H9 (cell line): ENCODE results near the gene PCDHGA10. TPM values are rescaled to one million over a fixed set of nuclear protein-coding genes. Genes with fewer than 3 reads are reported as not detected.

Source experiments
- DNase-seq: peaks from one replicate; pipeline ENCODE4 v3.0.0-alpha.2; 2017
- H2AFZ ChIP-seq: one replicate; pipeline ENCODE4 v1.6.1; 2013; ENCODE audit warnings: mild to moderate bottlenecking, low read length, control low read depth, moderate library complexity
- H2AK5ac ChIP-seq: 2 replicates; pipeline ENCODE4 v1.6.1; 2013; ENCODE audit warnings: low read length, control low read depth, mixed read lengths; ENCODE audit not compliant: insufficient read length
- H2BK120ac ChIP-seq: one replicate; pipeline ENCODE4 v1.6.1; 2013; ENCODE audit warnings: low read depth, mild to moderate bottlenecking, low read length, control low read depth, inconsistent platforms; ENCODE audit not compliant: poor library complexity, severe bottlenecking
- H2BK12ac ChIP-seq: 2 replicates; pipeline ENCODE4 v1.6.1; 2013; ENCODE audit warnings: low read length, control low read depth, mixed read lengths, low read depth; ENCODE audit not compliant: insufficient read length
- H2BK15ac ChIP-seq: 2 replicates; pipeline ENCODE4 v1.6.1; 2013; ENCODE audit warnings: low read depth, low read length, control low read depth
- H2BK20ac ChIP-seq: one replicate; pipeline ENCODE4 v1.6.1; 2013; ENCODE audit warnings: low read depth, mild to moderate bottlenecking, low read length, control low read depth, inconsistent platforms; ENCODE audit not compliant: poor library complexity, severe bottlenecking
- H2BK5ac ChIP-seq: 2 replicates; pipeline ENCODE4 v1.6.1; 2013; ENCODE audit warnings: low read length, control low read depth, mixed read lengths; ENCODE audit not compliant: insufficient read length
- H3K14ac ChIP-seq: 2 replicates; pipeline ENCODE4 v1.6.1; 2013; ENCODE audit warnings: low read length, control low read depth; ENCODE audit not compliant: insufficient read depth
- H3K18ac ChIP-seq: 2 replicates; pipeline ENCODE4 v1.6.1; 2013; ENCODE audit warnings: low read depth, mild to moderate bottlenecking, mixed read lengths, low read length, control low read depth; ENCODE audit not compliant: insufficient read length
- H3K23ac ChIP-seq: 2 replicates; pipeline ENCODE4 v1.6.1; 2013; ENCODE audit warnings: low read length, control low read depth, mixed read lengths, low read depth; ENCODE audit not compliant: insufficient read length
- H3K23me2 ChIP-seq: 2 replicates; pipeline ENCODE4 v1.6.1; 2013; ENCODE audit warnings: low read depth, mild to moderate bottlenecking, mixed read lengths, low read length, control low read depth; ENCODE audit not compliant: insufficient read length, poor library complexity, severe bottlenecking
- H3K27ac ChIP-seq: 2 replicates; pipeline ENCODE4 v1.5.1; 2013; ENCODE audit warnings: low read length, control low read depth, mixed read lengths, low read depth; ENCODE audit not compliant: insufficient read length
- H3K27me3 ChIP-seq: 2 replicates; pipeline ENCODE4 v1.6.1; 2013; ENCODE audit warnings: low read length, control low read depth, inconsistent platforms; ENCODE audit not compliant: insufficient read depth
- H3K4ac ChIP-seq: 2 replicates; pipeline ENCODE4 v1.6.1; 2013; ENCODE audit warnings: low read depth, mild to moderate bottlenecking, control low read depth, inconsistent platforms, low read length, moderate library complexity
- H3K4me1 ChIP-seq: 2 replicates; pipeline ENCODE4 v1.6.1; 2013; ENCODE audit warnings: low read length, control low read depth, inconsistent platforms; ENCODE audit not compliant: insufficient read depth
- H3K4me2 ChIP-seq: 2 replicates; pipeline ENCODE4 v1.6.1; 2013; ENCODE audit warnings: low read length, control low read depth, mixed read lengths; ENCODE audit not compliant: insufficient read length, insufficient read depth
- H3K56ac ChIP-seq: 2 replicates; pipeline ENCODE4 v1.6.1; 2013; ENCODE audit warnings: low read depth, mild to moderate bottlenecking, mixed read lengths, low read length, control low read depth; ENCODE audit not compliant: insufficient read length
- H3K79me1 ChIP-seq: 2 replicates; pipeline ENCODE4 v1.6.1; 2013; ENCODE audit warnings: low read depth, mild to moderate bottlenecking, moderate library complexity, low read length, control low read depth, inconsistent platforms; ENCODE audit not compliant: insufficient read depth, poor library complexity, severe bottlenecking
- H3K79me2 ChIP-seq: 2 replicates; pipeline ENCODE4 v1.6.1; 2013; ENCODE audit warnings: low read length, control low read depth, inconsistent platforms; ENCODE audit not compliant: insufficient read depth
- H3K9ac ChIP-seq: 2 replicates; pipeline ENCODE4 v1.6.1; 2013; ENCODE audit warnings: low read length, control low read depth, mixed read lengths; ENCODE audit not compliant: insufficient read length; ENCODE audit errors: extremely low read depth
- H3K9me3 ChIP-seq: one replicate; pipeline ENCODE4 v1.6.1; 2013; ENCODE audit warnings: low read depth, low read length, inconsistent platforms; ENCODE audit not compliant: control insufficient read depth
- H3T11ph ChIP-seq: one replicate; pipeline ENCODE4 v1.6.1; 2013; ENCODE audit warnings: mild to moderate bottlenecking, low read length, control low read depth, inconsistent platforms
- H4K20me1 ChIP-seq: one replicate; pipeline ENCODE4 v1.6.1; 2013; ENCODE audit not compliant: control insufficient read depth, insufficient read length, insufficient read depth
- H4K5ac ChIP-seq: 2 replicates; pipeline ENCODE4 v1.6.1; 2013; ENCODE audit warnings: low read depth, mild to moderate bottlenecking, mixed read lengths, low read length, control low read depth; ENCODE audit not compliant: insufficient read length
- H4K8ac ChIP-seq: replicated peaks from 2 replicates; pipeline ENCODE4 v1.6.1; 2013; ENCODE audit warnings: low read length, control low read depth, mixed read lengths, low read depth; ENCODE audit not compliant: insufficient read length
- H4K91ac ChIP-seq: 2 replicates; pipeline ENCODE4 v1.6.1; 2013; ENCODE audit warnings: low read depth, mild to moderate bottlenecking, moderate library complexity, mixed read lengths, low read length, control low read depth; ENCODE audit not compliant: insufficient read length
- H3K27ac Mint-ChIP-seq, 3 experiments: 2 replicates in 2 of 3; 3 replicates in 1 of 3; pipeline ENCODE4 v1.8.0; 2020 to 2021; ENCODE audit warnings: mixed read lengths in 3 of 3, mild to moderate bottlenecking in 1 of 3, moderate library complexity in 1 of 3
- H3K27me3 Mint-ChIP-seq: 2 replicates; pipeline ENCODE4 v1.8.0; 2021; ENCODE audit warnings: low read depth, mild to moderate bottlenecking, moderate library complexity, mixed read lengths
- H3K36me3 Mint-ChIP-seq, 3 experiments: 2 replicates in 2 of 3; 3 replicates in 1 of 3; pipeline ENCODE4 v1.8.0; 2020 to 2021; ENCODE audit warnings: low read depth in 3 of 3, mixed read lengths in 3 of 3; ENCODE audit not compliant: insufficient read depth in 1 of 3
- H3K4me1 Mint-ChIP-seq, 2 experiments: 2 replicates each; pipeline ENCODE4 v1.8.0; 2020; ENCODE audit warnings: mixed read lengths in 2 of 2
- H3K4me3 Mint-ChIP-seq, 2 experiments: 2 replicates in 1 of 2; 3 replicates in 1 of 2; pipeline ENCODE4 v1.8.0; 2020 to 2021; ENCODE audit warnings: mild to moderate bottlenecking in 2 of 2, mixed read lengths in 2 of 2, moderate library complexity in 1 of 2
- H3K9me3 Mint-ChIP-seq, 2 experiments: 2 replicates in 1 of 2; 3 replicates in 1 of 2; pipeline ENCODE4 v1.8.0; 2020; ENCODE audit warnings: mild to moderate bottlenecking in 2 of 2, mixed read lengths in 2 of 2, moderate library complexity in 1 of 2
- WGBS: extraction: QIAGEN DNeasy Blood & Tissue Kit; methylation state at CpG from one replicate; pipeline ENCODE4 v1.1.7; 2013; ENCODE audit warnings: missing lambda C conversion rate, low lambda C conversion rate, mixed read lengths; ENCODE audit not compliant: insufficient read length; ENCODE audit errors: extremely low coverage; 5-methylcytosine and 5-hydroxymethylcytosine counted together
- total RNA-seq: library from RNA; stranded (reverse); gene quantifications from 2 replicates; pipeline ENCODE4 v1.2.1, GENCODE V29; 2021
- TF ChIP-seq, protein P1 (sequence below): fragments of 200-600 bp; sonication (generic); conservative IDR thresholded peaks from 3 replicates; pipeline ENCODE4 v1.8.0; 2021; ENCODE audit warnings: antibody characterized with exemption, mild to moderate bottlenecking

Gene PCDHGA10
- total RNA-seq, 1 experiment from 2014 or later: 15.1 TPM

DNA sequence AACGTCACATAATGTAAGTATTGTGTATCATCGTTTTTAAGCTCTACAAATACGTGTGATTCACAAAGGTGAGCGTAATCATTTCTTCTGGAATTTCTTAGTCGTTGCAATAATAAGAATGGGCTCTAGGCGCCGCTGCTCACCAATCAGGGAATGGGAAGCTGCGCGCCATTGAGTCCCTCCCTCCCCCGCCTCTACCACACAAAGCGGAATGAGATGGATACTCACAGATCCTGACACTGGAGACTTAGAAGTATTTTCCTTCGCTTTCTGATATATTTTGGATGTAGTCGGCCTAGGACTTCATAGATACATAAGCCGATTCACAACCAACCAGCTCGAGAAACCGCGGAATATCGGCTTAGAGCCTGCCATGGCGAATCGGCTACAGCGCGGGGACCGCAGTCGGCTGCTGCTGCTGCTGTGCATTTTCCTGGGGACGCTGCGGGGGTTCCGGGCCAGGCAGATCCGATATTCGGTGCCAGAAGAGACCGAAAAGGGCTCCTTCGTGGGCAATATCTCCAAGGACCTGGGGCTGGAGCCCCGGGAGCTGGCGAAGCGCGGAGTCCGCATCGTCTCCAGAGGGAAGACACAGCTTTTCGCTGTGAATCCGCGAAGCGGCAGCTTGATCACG lies 8.2 kb downstream of the PCDHGA10 start, which contains the start of gene PCDHGA11:
PCDHGA11 (plus strand) TSS at position 197 of the 634 bp plus-strand sequence; CDS start at position 374, 177 bp downstream.
- no peak within 1 kb of the TSS for H2AK5ac ChIP-seq
- WGBS: no CpG with 5 or more reads among the region's 42 CpGs
- H3K27me3 ChIP-seq: no peaks in the 10 kb centered on the region; the same call in 1 of the 2 replicates
- H4K5ac ChIP-seq: no peak within 1 kb of the TSS
- H4K20me1 ChIP-seq: no peaks in the 10 kb centered on the region
- no peak within 1 kb of the TSS for H4K8ac ChIP-seq
- H3K9ac ChIP-seq: no peak within 1 kb of the TSS
- Mint-ChIP-seq H3K4me3 (peak within 1 kb of the TSS; percentile 32 to 60; a peak in 3 of 5 replicates), H3K9me3 (peaks cover 62 to 76% of the 10 kb centered on the region in 2 experiments), H3K36me3 (peaks cover 52 to 85% (median 59%) of the 10 kb centered on the region in 3 experiments), H3K27me3 (peaks cover 17% of the 10 kb centered on the region), H3K27ac (peak within 1 kb of the TSS in 1 of 3 experiments; percentile 35; a peak in 2 of 7 replicates), H3K4me1 (peaks cover 4 to 9% of the 10 kb centered on the region in 2 experiments; a peak in 3 of 4 replicates)
- H2AFZ ChIP-seq: no peak within 1 kb of the TSS
- H3K4me2 ChIP-seq: no peak within 1 kb of the TSS
- H3K79me1 ChIP-seq: no peaks in the 10 kb centered on the region
- H3K4me1 ChIP-seq: no peaks in the 10 kb centered on the region
- H3T11ph ChIP-seq: no peak within 1 kb of the TSS
- peaks cover 13% of the 10 kb centered on the region for H3K9me3 ChIP-seq
- H2BK5ac ChIP-seq: no peak within 1 kb of the TSS
- H4K91ac ChIP-seq: no peak within 1 kb of the TSS
- 0 out of 2 replicates have a peak within 1 kb of the TSS, but pooled peaks have one; percentile 11 for H3K14ac ChIP-seq
- H3K27ac ChIP-seq: no peak within 1 kb of the TSS
- H2BK15ac ChIP-seq: no peak within 1 kb of the TSS
- no peak within 1 kb of the TSS for H2BK20ac ChIP-seq
- no peaks in the 10 kb centered on the region for H3K79me2 ChIP-seq
- no peak within 1 kb of the TSS for H3K23ac ChIP-seq
- no peak within 1 kb of the TSS for H2BK120ac ChIP-seq
- TF ChIP-seq, protein P1, sequence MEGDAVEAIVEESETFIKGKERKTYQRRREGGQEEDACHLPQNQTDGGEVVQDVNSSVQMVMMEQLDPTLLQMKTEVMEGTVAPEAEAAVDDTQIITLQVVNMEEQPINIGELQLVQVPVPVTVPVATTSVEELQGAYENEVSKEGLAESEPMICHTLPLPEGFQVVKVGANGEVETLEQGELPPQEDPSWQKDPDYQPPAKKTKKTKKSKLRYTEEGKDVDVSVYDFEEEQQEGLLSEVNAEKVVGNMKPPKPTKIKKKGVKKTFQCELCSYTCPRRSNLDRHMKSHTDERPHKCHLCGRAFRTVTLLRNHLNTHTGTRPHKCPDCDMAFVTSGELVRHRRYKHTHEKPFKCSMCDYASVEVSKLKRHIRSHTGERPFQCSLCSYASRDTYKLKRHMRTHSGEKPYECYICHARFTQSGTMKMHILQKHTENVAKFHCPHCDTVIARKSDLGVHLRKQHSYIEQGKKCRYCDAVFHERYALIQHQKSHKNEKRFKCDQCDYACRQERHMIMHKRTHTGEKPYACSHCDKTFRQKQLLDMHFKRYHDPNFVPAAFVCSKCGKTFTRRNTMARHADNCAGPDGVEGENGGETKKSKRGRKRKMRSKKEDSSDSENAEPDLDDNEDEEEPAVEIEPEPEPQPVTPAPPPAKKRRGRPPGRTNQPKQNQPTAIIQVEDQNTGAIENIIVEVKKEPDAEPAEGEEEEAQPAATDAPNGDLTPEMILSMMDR: peak; percentile 74
- H3K56ac ChIP-seq: no peak within 1 kb of the TSS
- no peak within 1 kb of the TSS for H3K18ac ChIP-seq
- DNase-seq: peak; percentile 74
- no peak within 1 kb of the TSS for H3K4ac ChIP-seq
- H2BK12ac ChIP-seq: no peak within 1 kb of the TSS
- peaks cover 7% of the 10 kb centered on the region for H3K23me2 ChIP-seq
